Gastroesophageal sphincter (tissue), 3 donors: ENCODE measurements around the gene MFSD2A.

Experiments
- CTCF ChIP-seq, 4 experiments: fragments of 200-600 bp in 2 of 4; fragments of 450-650 bp in 2 of 4; sonication (generic) in 1 of 4; IDR thresholded peaks; one replicate each; pipeline ENCODE4 v1.5.1; 2017 to 2019; ENCODE audit warnings: antibody characterized with exemption in 4 of 4, mild to moderate bottlenecking in 2 of 4, moderate library complexity in 2 of 4
- EP300 ChIP-seq: sonication (generic); formaldehyde crosslinking; IDR thresholded peaks from one replicate; pipeline ENCODE4 v1.6.1; 2017; ENCODE audit warnings: antibody characterized with exemption, mild to moderate bottlenecking
- POLR2A ChIP-seq, 2 donors: fragments of 450-650 bp; IDR thresholded peaks; one replicate each; pipeline ENCODE4 v1.6.1; 2017; ENCODE audit warnings: antibody characterized with exemption in 2 of 2, mild to moderate bottlenecking in 2 of 2, moderate library complexity in 1 of 2

DNA sequence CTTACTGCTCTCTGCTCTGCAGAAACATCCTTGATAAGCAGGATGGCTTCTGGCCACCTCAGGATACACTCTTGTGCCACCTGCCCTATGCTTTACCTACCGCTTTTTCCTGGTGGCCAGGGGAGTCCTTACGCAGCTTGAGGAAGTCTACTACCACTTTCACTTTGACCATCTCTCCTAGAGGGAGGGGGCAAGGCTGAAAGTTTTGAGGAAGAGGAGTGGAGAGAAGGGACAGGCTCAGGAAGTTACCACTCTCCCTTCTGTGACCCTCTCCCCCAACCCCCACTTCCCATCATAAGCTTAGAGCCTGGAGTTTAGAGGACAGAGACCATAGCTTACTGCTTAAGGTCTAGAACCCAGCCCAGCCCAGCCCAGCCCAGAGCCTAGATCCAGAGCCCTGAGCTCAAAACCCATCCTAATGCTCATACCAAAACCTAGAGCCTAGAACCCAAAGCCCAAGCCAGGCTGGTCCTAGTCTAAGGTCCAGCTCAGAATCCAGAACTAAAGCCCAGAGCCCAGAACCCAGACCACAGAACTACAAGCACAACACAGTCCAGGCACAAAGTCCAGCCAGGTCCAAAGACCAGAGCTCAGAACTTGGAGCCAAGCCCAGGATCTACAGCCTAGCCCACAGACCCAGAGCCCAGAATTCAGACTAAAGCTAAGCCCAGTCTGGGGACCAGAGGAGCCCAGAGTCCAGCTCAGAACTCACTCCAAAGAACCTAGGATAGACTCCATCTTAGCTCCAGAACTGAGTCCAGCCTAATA lies 18.0 kb upstream of the MFSD2A start:
- TF ChIP-seq CTCF (IDR thresholded peaks at IDR 0.05) (no peak), POLR2A (IDR thresholded peaks at IDR 0.05) (no peak), EP300 (no peak)
